Activated CD4-positive, alpha-beta T cell treated with anti-CD3 and anti-CD28 coated beads, Interleukin-2, Interleukin-6, amounts not matched to agents 100 ng/mL and 50 ng/mL, durations not matched to agents 16 hours and 8 hours (primary cell): ENCODE results near the gene RBP5.
"Not testable (repeated sequence)": the region's sequence is repeated elsewhere in the genome, so short reads cannot be mapped to it uniquely, and the experiment has no call there.

Source experiments
- DNase-seq: peaks from one replicate; pipeline ENCODE4 v3.0.0-alpha.2; 2020

Gene RBP5

DNA sequence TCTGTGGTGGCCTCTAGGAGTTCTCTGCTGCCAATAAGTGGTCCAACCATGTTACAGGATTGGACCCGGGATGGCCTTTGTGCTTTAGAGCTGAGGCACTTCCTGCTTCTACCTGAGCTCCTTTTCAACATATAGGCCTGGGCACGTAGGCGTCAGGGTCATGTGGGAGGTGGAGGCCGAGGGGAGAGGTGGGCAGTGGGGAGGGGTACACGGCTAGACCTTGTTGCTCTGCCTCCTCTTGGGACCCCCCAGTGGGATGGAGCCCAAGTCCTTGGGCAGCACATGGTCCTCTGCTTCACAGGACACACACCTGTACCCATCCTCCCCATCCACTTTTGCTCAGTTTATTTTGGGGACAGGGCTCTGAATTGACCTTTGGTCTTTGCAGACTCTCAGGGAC is 7.4 kb downstream of the RBP5 start:
- DNase-seq = no peak

DNA sequence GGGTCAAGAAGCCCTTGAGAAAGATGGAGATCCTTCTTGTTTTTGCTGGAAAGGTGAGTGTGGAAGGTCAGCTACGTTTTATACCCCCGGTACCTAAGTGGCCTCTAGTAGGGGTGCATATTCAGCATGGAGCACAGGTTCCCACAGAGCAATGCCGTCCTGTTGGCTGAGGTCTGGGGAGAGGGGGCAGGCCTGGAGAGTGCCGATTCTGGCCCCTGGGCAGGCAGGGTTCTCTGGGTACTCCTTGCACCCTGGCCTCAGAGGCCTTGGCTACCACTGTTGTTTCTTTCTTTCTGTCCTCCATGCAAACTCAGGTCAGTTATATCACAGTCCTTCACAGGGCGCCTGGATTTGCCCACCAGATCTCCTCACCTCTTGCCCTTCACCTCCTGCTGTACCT is 8.5 kb downstream of the RBP5 start:
- DNase-seq = no peak

DNA sequence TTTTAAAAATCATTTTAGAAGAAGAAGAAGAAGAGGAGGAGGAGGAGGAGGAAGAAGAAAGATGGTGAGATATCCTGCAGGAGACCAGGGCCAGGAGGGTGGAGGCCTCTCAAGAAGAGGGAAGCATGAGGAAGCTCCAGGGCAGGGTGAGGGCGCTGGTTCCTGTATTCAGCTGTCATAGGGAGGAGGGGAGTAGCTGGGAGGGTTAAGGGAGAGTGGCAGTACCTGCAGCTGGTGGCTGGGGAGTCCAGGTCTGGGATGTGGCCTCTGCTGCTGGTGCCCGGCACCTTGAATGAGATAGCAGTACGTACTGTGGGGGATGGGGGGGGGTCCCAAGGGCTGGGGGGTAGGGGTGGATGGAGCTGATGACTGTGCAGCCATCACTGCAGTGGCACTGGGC is 9.8 kb downstream of the RBP5 start:
- no peak for DNase-seq

DNA sequence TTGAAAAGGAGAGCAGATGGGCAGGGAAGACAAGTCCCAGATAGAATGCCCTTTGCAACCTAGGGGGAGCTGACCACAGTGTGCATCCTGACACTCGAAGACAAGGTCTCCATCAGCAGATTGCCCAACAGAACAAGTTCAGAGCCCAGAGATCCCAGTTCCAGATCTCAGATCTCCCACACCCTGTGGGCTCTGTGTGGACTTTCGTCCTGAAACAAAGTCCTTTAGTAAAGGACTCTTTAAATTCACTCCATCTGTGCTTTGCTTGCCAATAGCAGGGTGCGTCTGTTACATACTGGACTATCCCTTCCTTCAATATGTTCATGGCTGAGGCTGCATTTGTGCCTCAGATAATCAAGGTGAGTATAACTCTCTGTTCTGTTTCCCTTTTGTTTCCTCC is 11.0 kb downstream of the RBP5 start:
- DNase-seq = no peak

DNA sequence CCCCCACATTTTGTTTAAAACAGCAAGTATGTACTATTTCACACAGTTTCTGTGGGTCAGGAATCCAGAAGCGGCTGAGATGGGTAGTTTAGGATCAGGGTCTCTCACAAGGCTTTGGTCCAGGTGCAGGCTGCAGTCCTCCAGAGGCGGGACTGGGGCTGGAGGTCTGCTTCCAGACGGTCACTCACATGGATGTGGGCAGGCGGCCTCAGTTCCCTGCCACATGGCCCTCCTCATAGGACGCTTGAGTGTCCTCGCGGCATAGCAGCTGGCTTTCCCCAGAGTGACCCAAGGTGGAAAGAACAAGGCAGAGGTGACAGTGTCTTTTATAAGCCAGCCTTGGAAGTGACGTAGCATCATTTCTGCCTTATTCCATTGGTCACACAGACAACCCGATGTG is 11.8 kb downstream of the RBP5 start:
- DNase-seq = no peak

DNA sequence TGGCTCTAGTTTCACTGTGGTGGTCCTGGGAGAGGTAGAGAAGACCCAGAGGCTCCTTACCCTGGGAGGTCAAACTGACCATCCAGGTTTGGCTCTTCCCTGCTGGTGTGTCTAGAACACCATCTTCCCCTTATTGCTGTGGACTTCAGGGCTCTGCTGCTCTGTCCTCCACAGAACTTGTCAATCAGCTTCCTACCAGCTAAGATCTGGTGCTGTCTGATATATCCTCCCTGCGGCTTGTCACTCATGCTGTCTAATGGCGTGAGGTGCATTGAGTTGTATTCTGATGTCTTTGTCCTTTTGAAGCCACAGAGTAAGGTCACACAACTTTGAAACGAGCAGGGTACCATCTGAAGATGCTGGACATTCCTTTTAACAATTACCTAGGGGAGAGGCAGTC is 12.5 kb downstream of the RBP5 start:
- DNase-seq = no peak

DNA sequence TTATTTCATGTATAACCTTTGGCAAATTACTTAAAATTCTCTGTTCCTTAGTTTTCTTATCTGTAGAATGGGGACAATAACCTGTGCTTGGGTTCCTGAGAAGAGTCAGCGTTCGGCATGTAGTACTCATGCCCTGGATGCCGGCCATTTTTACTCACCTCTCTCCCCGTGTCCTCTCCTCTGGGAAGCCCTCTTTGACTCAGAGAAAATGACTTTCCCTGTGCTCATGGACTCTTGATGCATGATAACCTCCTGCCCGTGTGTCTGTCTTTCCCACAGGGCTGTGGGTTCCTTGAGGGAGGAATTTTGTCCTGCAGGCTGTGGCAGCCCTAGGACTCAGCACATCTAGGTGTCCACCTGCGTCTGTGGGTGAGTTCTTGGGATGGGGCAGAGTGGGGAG is 13.8 kb downstream of the RBP5 start:
- no peak for DNase-seq

DNA sequence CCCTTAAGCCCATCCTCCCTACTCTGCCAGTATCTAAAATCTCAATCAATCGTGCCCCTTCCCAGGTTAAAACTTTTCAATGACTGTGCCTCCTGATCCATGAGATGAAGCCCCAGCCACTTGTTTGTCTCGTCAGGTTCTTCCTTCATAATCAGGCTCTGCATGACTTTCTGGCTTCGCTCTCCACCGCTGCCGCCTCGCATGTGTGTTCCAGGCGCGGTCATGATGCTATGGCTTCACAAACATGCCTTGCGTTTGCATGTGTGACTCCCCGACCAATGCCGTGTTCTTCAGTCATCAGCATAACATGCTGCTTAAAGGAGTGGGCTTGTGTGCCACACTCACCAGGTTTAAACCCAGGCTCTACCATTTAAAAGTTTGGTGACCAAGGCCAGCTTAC is 14.7 kb downstream of the RBP5 start:
- no peak for DNase-seq

DNA sequence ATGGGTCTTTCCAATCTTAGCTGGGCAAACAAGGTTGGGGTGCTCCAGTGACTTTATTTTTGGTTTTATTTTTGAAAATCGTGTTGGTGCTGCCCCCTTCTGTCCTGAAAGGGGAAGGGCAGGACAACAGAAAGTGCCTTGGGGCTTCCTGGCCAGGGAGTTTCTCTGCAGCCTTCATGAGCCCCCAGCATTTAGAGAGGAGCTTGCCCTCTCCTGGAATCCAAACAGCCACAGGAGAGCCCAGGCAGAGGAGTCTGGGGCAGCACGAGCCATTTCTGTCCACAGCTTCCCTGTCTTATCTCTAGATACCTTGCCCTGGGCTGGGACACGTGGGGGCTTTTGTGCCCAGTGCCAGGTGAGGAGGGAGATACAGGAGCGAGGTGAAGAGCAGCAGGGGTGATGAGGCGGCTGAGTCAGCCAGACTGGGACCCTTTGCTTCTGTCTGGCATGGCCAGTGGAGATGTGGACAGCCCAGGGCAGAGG is 15.3 kb downstream of the RBP5 start:
- DNase-seq = peak; percentile 64

DNA sequence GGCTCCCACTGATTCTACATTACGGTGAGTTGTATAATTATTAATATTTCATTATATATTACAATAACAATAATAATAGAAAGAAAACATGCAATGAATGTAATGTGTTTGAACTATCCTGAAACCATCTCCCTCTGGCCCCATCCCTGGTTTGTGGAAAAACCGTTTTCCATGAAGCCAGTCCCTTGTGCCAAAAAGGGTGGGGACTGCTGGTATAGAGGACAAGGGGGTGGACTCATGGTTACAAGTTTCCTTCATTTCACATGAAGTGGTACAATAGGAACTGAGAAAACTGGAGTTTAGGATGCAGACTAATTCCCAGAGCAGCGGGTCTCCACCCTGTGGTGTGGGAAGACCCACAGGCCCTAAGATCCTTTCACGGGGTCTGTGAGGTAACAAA is 16.6 kb downstream of the RBP5 start:
- DNase-seq = no peak

DNA sequence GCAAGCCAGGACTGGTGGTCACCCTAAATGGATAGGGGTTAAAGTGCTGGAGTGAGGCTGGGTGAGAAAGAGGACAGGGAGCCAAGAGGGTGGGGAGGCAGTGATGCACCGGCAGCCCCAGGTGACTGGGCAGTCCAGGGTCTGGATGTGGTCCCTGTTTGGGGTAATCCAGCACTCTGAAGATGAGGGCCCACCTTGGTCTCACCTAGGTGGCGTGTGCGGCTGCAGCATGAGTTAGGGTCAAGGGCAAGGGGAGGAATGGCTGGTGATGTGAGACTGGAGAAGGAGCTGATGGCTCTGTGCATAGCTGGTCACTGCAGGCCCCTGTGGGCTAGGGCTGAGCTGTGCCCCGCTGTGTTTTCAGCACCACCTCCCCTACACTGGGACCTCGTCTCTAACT is 18.0 kb downstream of the RBP5 start:
- DNase-seq = no peak

DNA sequence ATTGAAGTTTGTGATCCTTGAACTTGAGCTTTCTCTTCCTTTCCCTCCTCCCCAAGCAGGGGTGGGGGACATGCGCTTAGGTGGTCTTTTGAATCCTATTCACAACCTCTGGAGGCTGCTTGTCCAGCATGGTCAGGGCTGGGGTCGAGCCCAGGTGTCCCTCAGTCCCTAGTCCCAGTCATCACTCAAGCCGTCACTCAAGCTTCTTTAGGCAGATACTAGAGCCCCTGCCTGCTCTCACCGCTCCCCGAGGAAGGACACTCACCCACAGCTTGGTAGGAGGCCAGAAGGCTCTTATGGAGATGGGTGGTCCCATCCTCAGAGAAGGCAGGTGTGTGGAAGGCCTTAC is 19.1 kb downstream of the RBP5 start:
- no peak for DNase-seq

DNA sequence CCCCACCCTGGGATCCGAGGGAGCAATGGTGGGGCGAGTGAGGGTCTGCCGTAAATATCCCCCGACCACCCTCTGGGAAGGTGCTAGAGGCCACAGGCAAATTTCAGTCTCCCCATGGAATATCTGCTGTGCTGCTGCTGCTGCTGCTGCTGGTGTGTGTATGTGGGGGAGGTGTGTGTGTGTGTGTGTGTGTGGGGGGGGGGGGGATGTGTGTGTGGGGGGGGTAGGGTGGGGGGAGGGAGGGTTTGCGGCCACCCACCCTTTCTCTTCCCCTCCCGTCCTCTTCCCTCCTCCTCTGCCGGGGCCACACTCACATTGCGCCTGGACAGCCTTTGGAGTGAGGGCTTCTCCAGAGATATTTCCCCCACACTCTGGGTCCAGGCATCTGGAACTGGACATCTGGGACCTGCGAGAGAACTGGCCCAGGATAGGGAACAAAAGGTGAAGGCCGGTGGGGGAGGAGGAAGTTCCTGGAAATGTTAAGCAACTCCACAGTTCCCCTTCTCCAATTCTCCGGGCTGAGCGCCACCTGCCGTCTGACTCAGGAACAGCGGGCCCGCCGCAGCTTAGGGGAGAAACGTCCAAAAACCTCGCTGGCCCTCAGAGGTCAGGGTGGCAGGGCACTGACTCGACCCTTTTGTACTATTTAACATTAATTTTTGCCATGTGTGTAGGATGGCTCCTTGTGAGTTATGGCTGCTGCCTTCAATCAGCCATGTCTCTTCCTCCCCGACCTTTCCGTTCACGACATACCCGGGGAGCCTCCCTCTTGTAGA is 19.7 kb downstream of the RBP5 start, which contains the start of gene C1RL:
Gene C1RL (minus strand): TSS at position 419 of the 776 bp plus-strand sequence. CDS start 34 bp downstream, at position 385.
- DNase-seq = peak; percentile 90

DNA sequence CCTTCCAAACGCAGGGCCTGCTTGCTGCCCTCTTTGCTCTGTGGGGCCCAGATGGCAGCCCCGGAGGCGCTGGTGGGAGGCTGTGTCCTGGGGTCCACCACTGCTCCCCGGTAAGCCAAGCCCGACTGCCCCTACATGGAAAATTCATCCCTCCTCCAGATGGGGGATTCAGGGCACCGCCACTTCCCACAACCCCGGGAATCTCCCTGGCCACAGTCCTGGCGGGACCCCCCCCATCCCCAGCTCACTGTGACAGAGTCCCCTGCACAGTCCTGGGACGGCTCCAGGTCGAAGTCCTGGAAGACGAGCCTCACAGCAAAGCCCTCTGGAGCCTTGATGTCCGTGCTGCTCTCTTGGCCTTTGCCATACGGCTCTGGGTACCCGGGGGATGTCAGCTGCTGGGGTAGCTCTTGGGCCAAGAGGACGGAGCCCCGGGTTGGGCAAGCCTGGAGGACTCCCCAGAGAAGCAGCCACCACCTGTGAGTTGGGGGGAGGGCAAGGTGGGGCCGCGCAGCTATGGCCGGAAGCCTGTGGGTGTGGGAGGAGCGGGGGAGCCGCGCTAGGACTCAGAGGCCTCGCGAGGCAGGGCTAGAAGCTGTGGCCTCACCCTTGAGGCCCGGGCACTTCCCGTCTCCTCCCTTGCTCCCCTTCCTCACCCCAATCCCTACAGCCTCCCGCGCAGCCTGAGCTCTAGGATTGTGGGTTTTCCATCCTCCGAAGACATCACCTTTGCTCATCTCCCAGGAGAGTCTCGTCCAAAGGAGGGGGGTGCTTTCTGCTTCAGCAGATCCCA is 20.5 kb downstream of the RBP5 start:
- DNase-seq = peak; percentile 90

DNA sequence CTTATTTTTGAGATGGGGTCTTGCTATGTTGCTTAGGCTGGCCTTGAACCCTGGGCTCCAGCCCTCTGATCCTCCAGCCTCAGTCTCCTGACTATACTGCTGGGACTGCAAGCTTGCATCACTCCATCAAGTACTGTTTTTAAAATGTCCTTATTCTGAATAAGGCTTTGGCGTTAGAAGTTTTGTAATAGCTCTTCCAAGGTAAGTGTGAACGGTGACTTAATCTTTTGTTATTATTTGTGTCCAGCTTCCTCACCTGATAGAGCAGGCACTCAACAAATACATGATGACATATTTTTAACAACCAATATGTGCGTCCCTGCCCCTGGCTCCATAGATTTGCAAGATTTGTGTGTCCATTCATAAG is 21.1 kb downstream of the RBP5 start:
- DNase-seq = peak; percentile 21

DNA sequence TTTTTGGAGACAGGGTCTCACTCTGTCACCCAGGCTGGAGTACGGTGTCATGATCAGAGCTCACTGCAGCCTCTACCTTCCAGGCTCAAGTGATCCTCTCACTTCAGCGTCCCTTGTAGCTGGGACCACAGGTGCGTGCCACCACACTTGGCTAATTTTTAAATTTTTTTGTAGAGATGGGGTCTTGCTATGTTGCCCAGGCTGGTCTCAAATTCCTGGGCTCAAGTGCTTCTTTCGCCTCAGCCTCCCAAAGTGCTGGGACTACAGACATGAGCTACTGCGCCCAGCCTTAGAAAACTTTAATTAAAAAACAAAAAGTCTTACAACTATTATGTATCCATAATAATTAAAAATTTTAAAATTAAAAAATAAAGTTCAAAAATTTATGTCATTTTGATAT is 21.5 kb downstream of the RBP5 start:
- not testable (repeated sequence) for DNase-seq

DNA sequence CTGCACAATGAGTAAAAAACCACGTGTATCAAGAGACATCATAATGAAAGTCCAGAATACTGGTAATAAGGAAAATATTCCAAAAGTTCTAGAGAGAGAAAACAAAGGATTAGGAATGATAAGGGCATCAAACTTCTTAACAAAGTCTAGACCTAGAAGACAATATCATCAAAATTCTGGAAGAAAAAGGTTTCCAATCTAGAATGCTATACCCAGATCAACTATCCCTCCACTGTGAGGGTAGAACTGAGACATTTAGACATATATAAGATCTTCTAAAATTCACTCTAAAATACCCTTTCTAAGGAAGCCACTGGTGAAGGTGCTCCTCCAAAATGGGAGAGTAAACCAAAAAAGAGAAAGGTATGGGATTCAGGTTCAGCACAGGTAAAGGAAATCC is 22.6 kb downstream of the RBP5 start:
- no peak for DNase-seq

DNA sequence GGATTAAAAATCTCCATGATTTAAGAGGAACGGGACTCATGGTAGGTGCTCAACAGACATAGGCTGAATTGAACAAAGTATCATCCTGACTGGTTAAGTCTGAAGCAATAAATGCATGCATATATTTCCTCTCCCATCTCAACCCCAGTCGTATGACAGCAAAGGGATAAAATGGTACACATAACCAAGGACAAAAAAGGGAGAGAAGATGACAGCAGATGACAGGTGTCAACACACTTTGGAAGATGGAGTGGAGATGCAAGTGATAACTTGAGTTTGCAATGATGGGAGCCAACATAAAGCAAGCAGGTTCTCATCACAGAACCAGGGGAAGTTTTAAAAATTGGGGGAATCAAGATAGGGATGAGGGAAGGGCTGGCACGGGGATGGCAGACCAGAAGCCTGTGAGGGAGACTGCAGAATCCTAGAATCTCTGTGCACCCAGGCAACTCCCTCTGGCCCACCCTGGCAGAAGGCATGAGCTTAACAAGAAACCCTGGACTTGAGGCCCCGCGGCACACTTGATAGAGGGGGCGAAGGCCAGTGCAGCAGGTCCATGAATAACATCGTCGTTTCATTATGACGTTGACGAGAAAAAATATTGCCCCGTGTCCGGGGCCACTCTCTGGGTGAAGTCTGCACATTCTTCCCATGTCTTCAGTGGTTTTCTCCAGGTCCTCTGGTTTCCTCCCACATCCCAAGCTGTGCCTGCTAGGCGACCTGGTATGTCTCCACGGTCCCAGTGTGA is 24.7 kb downstream of the RBP5 start:
- DNase-seq = no peak

DNA sequence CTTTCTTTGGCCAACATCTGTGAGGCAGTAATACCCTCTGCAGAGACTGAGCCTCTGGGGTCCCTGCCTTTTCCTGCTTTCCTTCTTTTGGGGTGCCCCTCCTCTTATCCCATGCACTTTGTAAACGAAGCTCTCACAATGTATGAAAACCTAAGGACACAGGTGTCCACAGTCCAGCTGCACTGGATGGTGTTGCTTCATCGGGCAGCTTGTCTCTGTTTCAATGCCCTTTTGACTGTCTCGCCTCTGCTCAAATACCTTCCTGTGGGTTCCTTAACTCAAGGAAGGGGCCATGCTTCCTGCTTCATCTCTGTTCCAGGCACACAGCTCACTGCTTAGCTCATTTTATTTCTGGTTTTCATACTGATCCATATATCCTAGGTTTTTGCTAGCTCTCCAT is 26.1 kb downstream of the RBP5 start:
- DNase-seq = no peak

DNA sequence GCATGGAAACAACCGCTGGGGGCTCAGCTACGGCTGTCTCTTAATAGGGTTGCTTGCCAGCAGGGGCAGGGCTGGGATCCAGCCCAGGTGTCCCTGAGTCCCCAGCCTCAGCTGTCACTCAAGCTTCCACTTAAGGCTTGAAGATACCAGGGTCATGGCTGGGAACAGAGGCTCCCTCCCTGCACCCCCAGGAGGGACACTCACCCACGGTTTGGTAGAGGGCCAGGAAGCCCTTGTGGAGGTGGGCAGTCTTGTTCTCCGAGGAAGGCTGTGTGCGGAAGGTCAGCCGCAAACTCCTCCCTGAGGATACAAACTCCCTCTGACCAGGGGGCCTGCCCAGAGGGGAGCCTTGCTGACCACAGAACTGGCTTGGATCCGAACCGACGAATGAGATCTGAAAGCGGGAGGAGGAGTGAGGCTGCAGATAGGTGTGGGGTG is 27.0 kb downstream of the RBP5 start:
- no peak for DNase-seq

DNA sequence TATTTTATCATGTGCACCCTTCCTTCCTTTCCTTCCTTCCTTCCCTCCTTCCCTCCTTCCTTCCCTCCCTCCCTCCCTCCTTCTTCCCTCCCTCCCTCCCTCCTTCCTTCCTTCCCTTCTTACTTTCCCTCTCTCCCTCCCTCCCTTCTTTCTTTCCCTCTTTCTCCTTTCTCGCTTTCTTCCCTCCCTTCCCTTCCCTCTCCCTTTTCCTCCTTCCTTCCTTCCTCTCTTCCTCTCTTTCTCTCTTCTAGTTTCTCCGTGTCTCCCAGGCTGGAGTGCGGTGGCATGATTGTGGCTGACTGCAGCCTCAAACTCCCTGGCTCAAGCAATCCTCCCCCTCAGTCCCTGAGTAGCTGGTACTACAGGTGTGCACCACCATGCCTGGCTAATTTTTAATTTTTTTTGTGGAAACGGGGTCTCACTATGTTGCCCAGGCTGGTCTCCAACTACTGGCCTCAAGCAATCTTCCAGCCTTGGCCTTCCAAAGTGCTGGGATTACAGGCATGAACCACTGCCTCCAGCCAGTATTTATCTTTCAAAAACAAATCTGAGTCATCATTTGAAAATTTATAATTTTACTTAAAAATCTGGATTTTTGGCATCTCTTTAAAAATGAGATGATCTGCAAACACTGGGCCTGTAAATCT is 27.5 kb downstream of the RBP5 start:
- no peak for DNase-seq

DNA sequence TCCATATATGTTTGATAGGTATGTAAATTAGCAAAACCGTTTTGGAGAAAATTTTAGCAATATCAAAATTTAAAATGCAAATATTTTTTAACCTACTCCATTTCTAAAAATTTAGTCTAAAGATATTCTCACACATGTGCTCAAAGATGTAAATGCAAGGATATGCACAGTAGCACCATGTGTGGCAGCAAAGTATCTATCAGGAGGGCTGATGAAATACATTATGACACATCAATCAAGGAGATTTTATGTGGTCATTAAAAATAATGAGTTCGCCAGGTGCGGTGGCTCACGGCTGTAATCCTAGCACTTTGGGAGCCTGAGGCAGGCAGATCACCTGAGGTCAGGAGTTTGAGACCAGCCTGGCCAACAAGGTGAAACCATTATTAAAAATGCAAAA is 28.4 kb downstream of the RBP5 start:
- no peak for DNase-seq
